H9 (cell line): ENCODE measurements around the gene ZNF865. TPM values are rescaled to one million over a fixed set of nuclear protein-coding genes. Genes with fewer than 3 reads are reported as not detected.

Experiments
- DNase-seq: peaks from one replicate; pipeline ENCODE4 v3.0.0-alpha.2; 2017
- H2AFZ ChIP-seq: one replicate; pipeline ENCODE4 v1.6.1; 2013; ENCODE audit warnings: mild to moderate bottlenecking, low read length, control low read depth, moderate library complexity
- H2AK5ac ChIP-seq: 2 replicates; pipeline ENCODE4 v1.6.1; 2013; ENCODE audit warnings: low read length, control low read depth, mixed read lengths; ENCODE audit not compliant: insufficient read length
- H2BK120ac ChIP-seq: one replicate; pipeline ENCODE4 v1.6.1; 2013; ENCODE audit warnings: low read depth, mild to moderate bottlenecking, low read length, control low read depth, inconsistent platforms; ENCODE audit not compliant: poor library complexity, severe bottlenecking
- H2BK12ac ChIP-seq: 2 replicates; pipeline ENCODE4 v1.6.1; 2013; ENCODE audit warnings: low read length, control low read depth, mixed read lengths, low read depth; ENCODE audit not compliant: insufficient read length
- H2BK15ac ChIP-seq: 2 replicates; pipeline ENCODE4 v1.6.1; 2013; ENCODE audit warnings: low read depth, low read length, control low read depth
- H2BK20ac ChIP-seq: one replicate; pipeline ENCODE4 v1.6.1; 2013; ENCODE audit warnings: low read depth, mild to moderate bottlenecking, low read length, control low read depth, inconsistent platforms; ENCODE audit not compliant: poor library complexity, severe bottlenecking
- H2BK5ac ChIP-seq: 2 replicates; pipeline ENCODE4 v1.6.1; 2013; ENCODE audit warnings: low read length, control low read depth, mixed read lengths; ENCODE audit not compliant: insufficient read length
- H3K14ac ChIP-seq: 2 replicates; pipeline ENCODE4 v1.6.1; 2013; ENCODE audit warnings: low read length, control low read depth; ENCODE audit not compliant: insufficient read depth
- H3K18ac ChIP-seq: 2 replicates; pipeline ENCODE4 v1.6.1; 2013; ENCODE audit warnings: low read depth, mild to moderate bottlenecking, mixed read lengths, low read length, control low read depth; ENCODE audit not compliant: insufficient read length
- H3K23ac ChIP-seq: 2 replicates; pipeline ENCODE4 v1.6.1; 2013; ENCODE audit warnings: low read length, control low read depth, mixed read lengths, low read depth; ENCODE audit not compliant: insufficient read length
- H3K23me2 ChIP-seq: 2 replicates; pipeline ENCODE4 v1.6.1; 2013; ENCODE audit warnings: low read depth, mild to moderate bottlenecking, mixed read lengths, low read length, control low read depth; ENCODE audit not compliant: insufficient read length, poor library complexity, severe bottlenecking
- H3K27ac ChIP-seq: 2 replicates; pipeline ENCODE4 v1.5.1; 2013; ENCODE audit warnings: low read length, control low read depth, mixed read lengths, low read depth; ENCODE audit not compliant: insufficient read length
- H3K27me3 ChIP-seq: 2 replicates; pipeline ENCODE4 v1.6.1; 2013; ENCODE audit warnings: low read length, control low read depth, inconsistent platforms; ENCODE audit not compliant: insufficient read depth
- H3K4ac ChIP-seq: 2 replicates; pipeline ENCODE4 v1.6.1; 2013; ENCODE audit warnings: low read depth, mild to moderate bottlenecking, control low read depth, inconsistent platforms, low read length, moderate library complexity
- H3K4me1 ChIP-seq: 2 replicates; pipeline ENCODE4 v1.6.1; 2013; ENCODE audit warnings: low read length, control low read depth, inconsistent platforms; ENCODE audit not compliant: insufficient read depth
- H3K4me2 ChIP-seq: 2 replicates; pipeline ENCODE4 v1.6.1; 2013; ENCODE audit warnings: low read length, control low read depth, mixed read lengths; ENCODE audit not compliant: insufficient read length, insufficient read depth
- H3K56ac ChIP-seq: 2 replicates; pipeline ENCODE4 v1.6.1; 2013; ENCODE audit warnings: low read depth, mild to moderate bottlenecking, mixed read lengths, low read length, control low read depth; ENCODE audit not compliant: insufficient read length
- H3K79me1 ChIP-seq: 2 replicates; pipeline ENCODE4 v1.6.1; 2013; ENCODE audit warnings: low read depth, mild to moderate bottlenecking, moderate library complexity, low read length, control low read depth, inconsistent platforms; ENCODE audit not compliant: insufficient read depth, poor library complexity, severe bottlenecking
- H3K79me2 ChIP-seq: 2 replicates; pipeline ENCODE4 v1.6.1; 2013; ENCODE audit warnings: low read length, control low read depth, inconsistent platforms; ENCODE audit not compliant: insufficient read depth
- H3K9ac ChIP-seq: 2 replicates; pipeline ENCODE4 v1.6.1; 2013; ENCODE audit warnings: low read length, control low read depth, mixed read lengths; ENCODE audit not compliant: insufficient read length; ENCODE audit errors: extremely low read depth
- H3K9me3 ChIP-seq: one replicate; pipeline ENCODE4 v1.6.1; 2013; ENCODE audit warnings: low read depth, low read length, inconsistent platforms; ENCODE audit not compliant: control insufficient read depth
- H3T11ph ChIP-seq: one replicate; pipeline ENCODE4 v1.6.1; 2013; ENCODE audit warnings: mild to moderate bottlenecking, low read length, control low read depth, inconsistent platforms
- H4K20me1 ChIP-seq: one replicate; pipeline ENCODE4 v1.6.1; 2013; ENCODE audit not compliant: control insufficient read depth, insufficient read length, insufficient read depth
- H4K5ac ChIP-seq: 2 replicates; pipeline ENCODE4 v1.6.1; 2013; ENCODE audit warnings: low read depth, mild to moderate bottlenecking, mixed read lengths, low read length, control low read depth; ENCODE audit not compliant: insufficient read length
- H4K8ac ChIP-seq: replicated peaks from 2 replicates; pipeline ENCODE4 v1.6.1; 2013; ENCODE audit warnings: low read length, control low read depth, mixed read lengths, low read depth; ENCODE audit not compliant: insufficient read length
- H4K91ac ChIP-seq: 2 replicates; pipeline ENCODE4 v1.6.1; 2013; ENCODE audit warnings: low read depth, mild to moderate bottlenecking, moderate library complexity, mixed read lengths, low read length, control low read depth; ENCODE audit not compliant: insufficient read length
- H3K27ac Mint-ChIP-seq, 3 experiments: 2 replicates in 2 of 3; 3 replicates in 1 of 3; pipeline ENCODE4 v1.8.0; 2020 to 2021; ENCODE audit warnings: mixed read lengths in 3 of 3, mild to moderate bottlenecking in 1 of 3, moderate library complexity in 1 of 3
- H3K27me3 Mint-ChIP-seq: 2 replicates; pipeline ENCODE4 v1.8.0; 2021; ENCODE audit warnings: low read depth, mild to moderate bottlenecking, moderate library complexity, mixed read lengths
- H3K36me3 Mint-ChIP-seq, 3 experiments: 2 replicates in 2 of 3; 3 replicates in 1 of 3; pipeline ENCODE4 v1.8.0; 2020 to 2021; ENCODE audit warnings: low read depth in 3 of 3, mixed read lengths in 3 of 3; ENCODE audit not compliant: insufficient read depth in 1 of 3
- H3K4me1 Mint-ChIP-seq, 2 experiments: 2 replicates each; pipeline ENCODE4 v1.8.0; 2020; ENCODE audit warnings: mixed read lengths in 2 of 2
- H3K4me3 Mint-ChIP-seq, 2 experiments: 2 replicates in 1 of 2; 3 replicates in 1 of 2; pipeline ENCODE4 v1.8.0; 2020 to 2021; ENCODE audit warnings: mild to moderate bottlenecking in 2 of 2, mixed read lengths in 2 of 2, moderate library complexity in 1 of 2
- H3K9me3 Mint-ChIP-seq, 2 experiments: 2 replicates in 1 of 2; 3 replicates in 1 of 2; pipeline ENCODE4 v1.8.0; 2020; ENCODE audit warnings: mild to moderate bottlenecking in 2 of 2, mixed read lengths in 2 of 2, moderate library complexity in 1 of 2
- WGBS: extraction: QIAGEN DNeasy Blood & Tissue Kit; methylation state at CpG from one replicate; pipeline ENCODE4 v1.1.7; 2013; ENCODE audit warnings: missing lambda C conversion rate, low lambda C conversion rate, mixed read lengths; ENCODE audit not compliant: insufficient read length; ENCODE audit errors: extremely low coverage; 5-methylcytosine and 5-hydroxymethylcytosine counted together
- total RNA-seq: library from RNA; stranded (reverse); gene quantifications from 2 replicates; pipeline ENCODE4 v1.2.1, GENCODE V29; 2021
- TF ChIP-seq, protein P1 (sequence below): fragments of 200-600 bp; sonication (generic); conservative IDR thresholded peaks from 3 replicates; pipeline ENCODE4 v1.8.0; 2021; ENCODE audit warnings: antibody characterized with exemption, mild to moderate bottlenecking

Gene ZNF865
- total RNA-seq, 1 experiment from 2014 or later, result 14.3 TPM

DNA sequence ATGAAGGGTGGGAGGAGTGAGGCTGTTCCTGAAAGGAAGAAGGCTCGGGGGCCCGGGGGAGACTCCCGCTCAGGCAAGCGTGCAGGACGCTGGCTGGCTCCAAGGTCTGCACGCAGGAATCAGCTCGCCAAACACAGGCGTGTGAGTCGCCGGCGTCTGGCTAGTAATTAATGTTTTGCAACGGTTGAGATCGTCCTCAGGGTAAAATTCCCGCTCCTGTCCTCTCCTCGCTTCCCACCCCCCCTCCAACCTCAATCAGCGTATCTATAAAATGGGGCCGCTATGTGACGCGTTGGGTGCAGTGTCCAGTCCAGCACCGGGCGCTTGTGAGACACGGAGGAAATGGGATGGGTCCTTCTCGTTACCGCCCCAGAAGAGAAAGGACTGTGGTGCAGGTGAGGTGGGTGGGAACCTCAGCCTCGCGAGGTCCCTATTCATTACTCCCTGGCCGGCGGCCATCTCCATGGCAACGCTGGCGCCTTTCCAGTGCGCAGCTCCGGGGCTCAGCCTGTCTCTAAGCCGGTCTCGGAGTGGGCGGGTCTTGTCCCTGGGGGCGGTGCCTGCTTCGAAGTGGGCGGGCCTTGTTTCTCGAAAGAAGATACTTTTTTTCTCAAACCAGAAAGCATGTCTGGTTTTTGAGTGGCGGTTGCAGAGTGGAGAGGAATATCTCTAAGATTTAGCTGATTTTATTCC, 18.3 kb upstream of the ZNF865 start:
- H3K56ac ChIP-seq, result no peak overlapping the region
- H3K27ac ChIP-seq, result no peak overlapping the region
- no peak overlapping the region for H3K4ac ChIP-seq

More for the DNA sequence above, 18.3 kb upstream of the ZNF865 start:
- Histone ChIP-seq H3K79me2 (no peaks in the 10 kb centered on the region), H2BK120ac (no peak overlapping the region), H4K8ac (no peak overlapping the region), H3K27me3 (no peaks in the 10 kb centered on the region), H2BK5ac (no peak overlapping the region), H3K23ac (no peak overlapping the region), H3K79me1 (no peaks in the 10 kb centered on the region), H4K91ac (no peak overlapping the region), H3K18ac (no peak overlapping the region), H3K23me2 (peaks cover 7% of the 10 kb centered on the region), H4K20me1 (peaks cover 2% of the 10 kb centered on the region), H2BK20ac (no peak overlapping the region), H3K4me1 (no peaks in the 10 kb centered on the region; the same call in 1 of the 2 replicates), H2BK12ac (no peak overlapping the region), H3K14ac (no peak overlapping the region), H2AK5ac (no peak overlapping the region), H3K9ac (no peak overlapping the region), H3T11ph (no peak overlapping the region), H2BK15ac (no peak overlapping the region), H3K4me2 (peak overlapping the region; percentile 72), H4K5ac (no peak overlapping the region), H3K9me3 (no peaks in the 10 kb centered on the region), H2AFZ (peak overlapping the region; percentile 71)
- peak; percentile 98 for DNase-seq
- TF ChIP-seq, protein P1, sequence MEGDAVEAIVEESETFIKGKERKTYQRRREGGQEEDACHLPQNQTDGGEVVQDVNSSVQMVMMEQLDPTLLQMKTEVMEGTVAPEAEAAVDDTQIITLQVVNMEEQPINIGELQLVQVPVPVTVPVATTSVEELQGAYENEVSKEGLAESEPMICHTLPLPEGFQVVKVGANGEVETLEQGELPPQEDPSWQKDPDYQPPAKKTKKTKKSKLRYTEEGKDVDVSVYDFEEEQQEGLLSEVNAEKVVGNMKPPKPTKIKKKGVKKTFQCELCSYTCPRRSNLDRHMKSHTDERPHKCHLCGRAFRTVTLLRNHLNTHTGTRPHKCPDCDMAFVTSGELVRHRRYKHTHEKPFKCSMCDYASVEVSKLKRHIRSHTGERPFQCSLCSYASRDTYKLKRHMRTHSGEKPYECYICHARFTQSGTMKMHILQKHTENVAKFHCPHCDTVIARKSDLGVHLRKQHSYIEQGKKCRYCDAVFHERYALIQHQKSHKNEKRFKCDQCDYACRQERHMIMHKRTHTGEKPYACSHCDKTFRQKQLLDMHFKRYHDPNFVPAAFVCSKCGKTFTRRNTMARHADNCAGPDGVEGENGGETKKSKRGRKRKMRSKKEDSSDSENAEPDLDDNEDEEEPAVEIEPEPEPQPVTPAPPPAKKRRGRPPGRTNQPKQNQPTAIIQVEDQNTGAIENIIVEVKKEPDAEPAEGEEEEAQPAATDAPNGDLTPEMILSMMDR, result no peak
- peak overlapping the region; percentile 87 to 96 (median 90); a peak in 5 of 7 replicates for H3K27ac Mint-ChIP-seq
- H3K4me3 Mint-ChIP-seq, result peak overlapping the region; percentile 68 to 89
- no CpG with 5 or more reads among the region's 40 CpGs for WGBS
- peaks cover 0 to 3% (median 0%) of the 10 kb centered on the region in 3 experiments; a peak in 1 of 7 replicates for H3K36me3 Mint-ChIP-seq
- no peaks in the 10 kb centered on the region; a peak in 1 of 5 replicates for H3K9me3 Mint-ChIP-seq
- peaks cover 26 to 44% of the 10 kb centered on the region in 2 experiments for H3K4me1 Mint-ChIP-seq
- H3K27me3 Mint-ChIP-seq, result peaks cover 9% of the 10 kb centered on the region
